HG03460 (cell line): ENCODE measurements around the gene MAGIX.
"Not testable (repeated sequence)": the region's sequence is repeated elsewhere in the genome, so short reads cannot be mapped to it uniquely, and the experiment has no call there.

ENCODE experiments used
- ATAC-seq: cut with Tn5 transposase; IDR thresholded peaks from one replicate; pipeline ENCODE4 v1.9.1; 2021; ENCODE audit not compliant: unreplicated experiment

Gene MAGIX

GRCh38 chrX:49162620-49163019, at the start of gene MAGIX:
Gene MAGIX, plus strand, starts transcription at chrX:49162758. Its CDS starts 132 bp downstream, at chrX:49162890.
- no peak for ATAC-seq

GRCh38 chrX:49116076-49116475, 46.5 kb upstream of the MAGIX start:
- no peak for ATAC-seq

GRCh38 chrX:49116716-49117115, 45.8 kb upstream of the MAGIX start:
- ATAC-seq = no peak

GRCh38 chrX:49117581-49117980, 45.0 kb upstream of the MAGIX start:
- ATAC-seq = no peak

GRCh38 chrX:49120091-49120490, 42.5 kb upstream of the MAGIX start:
- no peak for ATAC-seq

- ATAC-seq = no peak
Measured at GRCh38 chrX:49122499-49122898, 40.1 kb upstream of the MAGIX start.

- ATAC-seq = not testable (repeated sequence)
Measured at GRCh38 chrX:49127742-49128258, 34.8 kb upstream of the MAGIX start.

- ATAC-seq = no peak
Measured at GRCh38 chrX:49129427-49129826, 33.1 kb upstream of the MAGIX start.

- ATAC-seq = not testable (repeated sequence)
Measured at GRCh38 chrX:49132275-49132674, 30.3 kb upstream of the MAGIX start.

- ATAC-seq = no peak
Measured at GRCh38 chrX:49133759-49134158, 28.8 kb upstream of the MAGIX start.

- ATAC-seq = no peak
Measured at GRCh38 chrX:49137492-49137891, 25.1 kb upstream of the MAGIX start.

- no peak for ATAC-seq
Measured at GRCh38 chrX:49139713-49140112, 22.8 kb upstream of the MAGIX start.

- ATAC-seq = not testable (repeated sequence)
Measured at GRCh38 chrX:49142264-49142663, 20.3 kb upstream of the MAGIX start.

GRCh38 chrX:49143154-49143553, 19.4 kb upstream of the MAGIX start:
- ATAC-seq = not testable (repeated sequence)

GRCh38 chrX:49147282-49147681, 15.3 kb upstream of the MAGIX start:
- ATAC-seq = no peak

- ATAC-seq = no peak
Measured at GRCh38 chrX:49147936-49148335, 14.6 kb upstream of the MAGIX start.

- ATAC-seq = not testable (repeated sequence)
Measured at GRCh38 chrX:49148390-49149100, 14.0 kb upstream of the MAGIX start.

- not testable (repeated sequence) for ATAC-seq
Measured at GRCh38 chrX:49149291-49149690, 13.3 kb upstream of the MAGIX start.

- no peak for ATAC-seq
Measured at GRCh38 chrX:49153467-49153866, 9.1 kb upstream of the MAGIX start.

- no peak for ATAC-seq
Measured at GRCh38 chrX:49155243-49155899, 7.2 kb upstream of the MAGIX start.

- peak; percentile 90 for ATAC-seq
Measured at GRCh38 chrX:49155900-49156837, 6.4 kb upstream of the MAGIX start.
